GM19372 (cell line): Measurements from ENCODE around the gene KNDC1.
"Not testable (repeated sequence)": the region's sequence is repeated elsewhere in the genome, so short reads cannot be mapped to it uniquely, and the experiment has no call there.

Experiments used
- ATAC-seq: cut with Tn5 transposase; IDR thresholded peaks from one replicate; pipeline ENCODE4 v1.9.1; 2021; ENCODE audit warnings: mild to moderate bottlenecking, low read depth, moderate library complexity; ENCODE audit not compliant: unreplicated experiment

KNDC1 gene

DNA sequence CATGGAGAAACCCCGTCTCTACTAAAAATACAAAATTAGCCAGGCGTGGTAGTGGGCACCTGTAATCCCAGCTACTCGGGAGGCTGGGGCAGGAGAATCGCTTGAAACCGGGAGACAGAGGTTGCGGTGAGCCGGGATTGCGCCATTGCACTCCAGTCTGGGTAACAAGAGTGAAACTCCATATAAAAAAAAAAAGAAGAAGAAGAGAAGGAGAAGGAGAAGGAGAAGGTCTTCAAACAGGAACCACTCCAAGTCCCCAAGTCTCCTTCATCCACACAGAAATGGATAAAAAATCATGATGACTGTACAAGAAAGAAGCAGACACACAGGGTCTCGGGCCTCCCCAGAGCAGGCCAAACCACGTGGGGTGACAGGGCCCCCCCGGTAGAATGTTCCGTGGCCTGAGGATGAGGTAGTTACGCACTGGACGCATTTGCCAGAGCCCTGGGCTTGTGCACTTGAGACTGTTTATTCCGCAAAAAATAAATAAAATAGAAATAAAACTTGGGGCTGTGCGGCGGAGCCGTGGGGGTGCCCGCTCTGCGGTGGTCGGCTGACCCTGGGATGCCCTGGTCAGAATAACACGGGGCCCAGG is 93.4 kb downstream of the KNDC1 start:
- no peak for ATAC-seq

DNA sequence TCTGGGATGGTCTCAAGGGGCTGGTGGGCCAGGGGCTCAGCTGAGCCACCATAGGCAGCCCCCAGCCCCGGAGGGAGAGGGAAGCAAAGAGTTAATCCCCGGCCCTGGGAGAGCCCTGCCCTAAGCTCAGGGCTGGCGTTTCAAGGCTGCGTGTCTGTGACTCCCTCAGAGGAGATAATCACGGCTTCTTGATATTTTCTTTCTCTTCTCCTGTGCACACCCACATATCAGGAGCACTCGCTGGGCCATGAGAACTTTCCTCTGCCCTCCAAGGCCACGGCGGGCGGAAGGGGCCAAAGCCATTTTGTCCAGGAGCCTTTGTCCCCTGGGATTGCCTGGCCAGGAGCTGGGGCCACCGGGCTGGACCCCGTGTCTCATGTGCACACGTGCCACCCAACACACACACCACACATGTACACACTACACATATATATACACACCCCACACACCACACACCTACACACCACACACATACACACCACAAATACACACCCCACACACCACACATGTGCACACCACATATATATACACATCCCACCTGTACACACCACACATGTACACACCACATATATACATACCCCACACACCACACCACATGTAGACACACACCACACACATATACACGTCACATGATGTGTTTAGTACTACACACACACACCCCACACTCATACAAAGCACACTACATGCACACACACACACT is 94.6 kb downstream of the KNDC1 start:
- no peak for ATAC-seq

- no peak for ATAC-seq
Observed at GRCh38 chr10:133255323-133255722, 95.3 kb downstream of the KNDC1 start.

DNA sequence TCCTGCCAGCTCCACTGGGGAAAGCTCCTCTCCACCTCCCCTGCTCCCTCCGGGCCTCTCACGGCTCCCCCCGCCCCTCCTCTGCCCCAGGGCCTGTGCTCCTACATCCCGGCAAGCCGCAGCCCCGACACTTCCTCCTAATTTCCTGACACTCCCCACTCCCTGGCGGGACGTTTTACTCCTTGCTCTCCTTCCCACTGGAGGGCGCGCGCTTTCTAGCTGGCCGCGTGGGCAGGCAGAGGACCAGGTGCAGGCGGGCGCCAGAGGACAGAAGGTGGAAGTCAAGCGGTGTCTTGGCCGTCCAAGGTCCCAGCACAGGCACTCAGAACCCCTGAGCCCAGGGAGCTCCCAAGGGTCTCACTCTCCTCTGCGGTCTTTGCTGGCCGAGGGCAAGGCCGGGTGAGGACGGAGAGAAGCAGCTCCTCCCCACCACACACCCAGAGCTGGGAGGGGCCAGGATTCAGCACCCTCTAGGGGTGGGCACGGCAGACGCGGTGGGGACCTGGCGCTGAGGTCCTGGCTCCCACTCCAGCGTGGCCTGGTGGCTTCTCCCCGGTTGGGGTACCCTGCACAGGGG is 97.6 kb downstream of the KNDC1 start:
- ATAC-seq: no peak

DNA sequence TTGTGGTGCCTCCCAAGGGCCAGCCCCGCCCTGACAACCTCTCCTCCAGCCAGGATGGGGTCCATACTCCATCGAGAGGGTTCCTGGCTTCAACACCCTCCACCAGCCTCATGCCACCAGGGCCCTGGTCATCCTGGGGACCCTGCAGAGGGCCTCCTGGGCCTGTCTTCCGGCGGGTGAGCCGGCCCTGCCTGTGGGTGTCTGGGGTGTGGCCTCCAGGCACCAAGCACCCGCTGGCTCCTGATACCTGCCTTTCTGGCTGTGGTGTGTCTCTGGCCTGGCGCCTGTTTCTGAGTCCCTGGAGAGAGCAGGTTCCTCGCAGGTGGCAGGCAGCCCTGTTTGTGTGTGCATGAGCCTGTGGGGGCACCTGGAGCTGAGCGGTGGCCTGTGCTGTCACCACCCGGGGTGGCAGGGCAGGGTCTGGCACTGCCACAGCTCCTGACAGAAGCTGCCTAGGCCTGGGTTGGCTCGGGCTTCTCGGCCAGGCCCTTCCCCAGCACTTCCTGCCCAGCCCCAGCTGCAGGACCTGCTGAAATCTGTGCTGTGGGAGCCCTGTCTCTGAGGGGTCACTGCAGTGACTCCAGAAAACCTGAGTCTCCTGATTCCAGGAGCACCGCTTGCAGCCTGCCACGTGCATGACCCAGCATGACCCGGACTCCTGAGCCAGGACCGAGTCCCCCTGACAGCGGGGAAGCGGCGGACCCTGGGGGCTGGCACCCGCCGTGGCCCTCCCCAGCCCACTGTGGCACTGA is 98.2 kb downstream of the KNDC1 start:
- ATAC-seq: no peak

GRCh38 chr10:133258818-133259601 is 99.0 kb downstream of the KNDC1 start:
- no peak for ATAC-seq

DNA sequence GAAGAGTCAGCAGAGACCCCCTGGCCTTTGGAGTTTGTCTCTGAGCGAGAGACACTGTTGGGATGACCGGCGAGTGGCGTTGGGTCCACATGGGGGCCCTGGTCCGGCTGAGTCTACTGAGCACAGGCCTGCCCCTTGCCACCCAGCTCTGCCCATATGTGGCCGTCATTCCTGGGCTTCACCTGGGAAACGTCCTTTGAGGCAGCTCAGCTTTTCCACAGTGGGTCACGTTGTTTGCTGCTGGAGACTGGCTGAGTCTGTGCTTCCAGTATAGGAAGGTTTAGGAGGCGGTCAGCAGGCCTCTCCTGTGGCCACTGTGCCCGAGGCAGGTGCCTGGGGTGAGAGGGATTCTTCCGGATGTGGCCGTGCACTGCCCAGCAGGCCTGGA is 99.6 kb downstream of the KNDC1 start:
- ATAC-seq: no peak

DNA sequence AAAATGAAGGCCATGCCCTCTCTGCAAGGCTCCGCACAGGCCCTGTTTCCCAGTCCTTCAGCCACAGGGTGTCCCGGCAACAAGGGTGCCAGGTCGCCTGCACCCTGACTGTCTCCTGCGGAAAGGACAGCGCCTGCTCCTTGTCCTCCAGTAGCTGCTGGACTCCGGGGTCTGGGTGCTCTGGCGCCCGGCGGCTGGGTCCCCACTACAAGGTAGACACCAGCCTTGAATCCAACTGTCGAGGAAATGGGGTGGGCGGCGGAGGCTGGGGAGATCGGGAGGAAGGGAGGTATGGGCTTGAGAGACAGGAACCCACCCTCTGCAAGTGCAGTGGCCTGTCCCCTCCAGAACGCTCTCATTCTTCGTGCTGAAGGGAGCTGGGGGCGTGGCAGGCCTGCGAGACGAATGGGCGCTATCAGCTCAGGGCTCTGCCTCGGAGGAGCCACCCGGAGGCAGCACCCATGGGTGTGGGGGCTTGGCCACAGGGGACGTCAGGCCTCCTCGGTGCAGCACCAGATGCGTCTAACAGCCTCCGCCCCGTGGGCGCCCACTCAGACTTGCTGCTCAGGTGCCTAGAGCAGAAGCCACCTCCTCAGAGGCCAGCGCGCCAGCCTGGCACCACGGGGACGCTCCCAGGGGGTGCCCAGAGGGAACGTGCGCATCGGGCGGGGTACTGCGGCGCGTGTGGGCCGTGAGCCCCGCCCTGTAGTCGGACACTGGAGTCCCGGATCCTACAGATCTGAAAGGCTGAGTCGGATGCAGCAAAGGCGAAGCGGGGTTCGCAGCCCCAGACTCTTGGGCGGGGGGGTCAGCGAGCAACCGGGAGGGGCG is 101.1 kb downstream of the KNDC1 start:
- peak; percentile 51 for ATAC-seq

- peak; percentile 54 for ATAC-seq
Observed at GRCh38 chr10:133261726-133262325, 101.8 kb downstream of the KNDC1 start.

DNA sequence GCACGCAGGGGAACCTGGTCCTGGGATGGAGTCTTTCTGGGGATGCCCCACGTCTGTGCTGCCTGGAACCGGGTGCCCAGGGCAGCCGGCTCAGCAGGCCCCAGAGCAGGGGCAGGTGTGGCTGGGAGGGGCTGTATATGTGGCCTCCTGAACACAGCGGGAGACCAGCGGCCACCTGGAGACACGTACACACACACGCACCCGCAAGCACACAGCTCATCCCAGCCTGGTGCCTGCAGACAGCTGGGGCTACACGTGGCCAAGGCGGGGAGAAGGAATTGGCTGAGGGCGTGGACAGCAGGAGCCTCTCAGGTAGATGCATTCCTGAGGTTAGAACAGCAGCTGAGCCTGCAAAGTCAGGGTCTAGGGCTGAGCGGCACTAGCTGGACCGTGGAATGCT is 102.7 kb downstream of the KNDC1 start:
- ATAC-seq: no peak

- no peak for ATAC-seq
Observed at GRCh38 chr10:133263674-133264073, 103.7 kb downstream of the KNDC1 start.

DNA sequence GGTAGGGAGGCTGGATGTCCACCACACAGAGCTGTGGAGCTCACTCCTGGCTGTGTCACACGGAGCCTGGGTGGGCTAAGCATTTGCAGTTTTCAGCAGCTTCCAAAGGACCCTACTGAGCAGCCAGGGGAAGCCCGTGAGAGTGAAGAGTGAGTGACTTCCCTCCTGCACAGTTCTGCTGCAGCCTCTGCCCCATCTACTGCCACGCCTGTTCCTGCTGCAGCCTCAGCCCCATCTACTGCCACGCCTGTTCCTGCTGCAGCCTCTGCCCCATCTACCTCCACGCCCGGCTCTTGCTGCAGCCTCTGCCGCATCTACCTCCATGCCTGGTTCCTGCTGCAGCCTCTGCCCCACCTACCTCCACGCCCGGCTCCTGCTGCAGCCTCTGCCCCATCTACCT is 104.4 kb downstream of the KNDC1 start:
- ATAC-seq: no peak

DNA sequence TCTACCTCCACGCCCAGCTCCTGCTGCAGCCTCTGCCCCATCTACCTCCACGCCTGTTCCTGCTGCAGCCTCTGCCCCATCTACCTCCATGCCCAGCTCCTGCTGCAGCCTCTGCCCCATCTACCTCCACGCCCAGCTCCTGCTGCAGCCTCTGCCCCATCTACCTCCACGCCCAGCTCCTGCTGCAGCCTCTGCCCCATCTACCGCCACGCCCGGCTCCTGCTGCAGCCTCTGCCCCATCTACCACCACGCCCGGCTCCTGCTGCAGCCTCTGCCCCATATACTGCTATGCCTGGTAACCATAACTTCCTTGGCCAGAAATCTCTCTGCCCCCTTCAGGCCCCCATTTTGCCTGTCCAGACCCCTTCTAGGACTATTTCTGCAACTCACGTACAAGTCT is 105.0 kb downstream of the KNDC1 start:
- not testable (repeated sequence) for ATAC-seq

- ATAC-seq: no peak
Observed at GRCh38 chr10:133266056-133266795, 106.2 kb downstream of the KNDC1 start.

GRCh38 chr10:133267293-133267692 is 107.3 kb downstream of the KNDC1 start:
- ATAC-seq: no peak

- ATAC-seq: no peak
Observed at GRCh38 chr10:133267829-133268228, 107.8 kb downstream of the KNDC1 start.

DNA sequence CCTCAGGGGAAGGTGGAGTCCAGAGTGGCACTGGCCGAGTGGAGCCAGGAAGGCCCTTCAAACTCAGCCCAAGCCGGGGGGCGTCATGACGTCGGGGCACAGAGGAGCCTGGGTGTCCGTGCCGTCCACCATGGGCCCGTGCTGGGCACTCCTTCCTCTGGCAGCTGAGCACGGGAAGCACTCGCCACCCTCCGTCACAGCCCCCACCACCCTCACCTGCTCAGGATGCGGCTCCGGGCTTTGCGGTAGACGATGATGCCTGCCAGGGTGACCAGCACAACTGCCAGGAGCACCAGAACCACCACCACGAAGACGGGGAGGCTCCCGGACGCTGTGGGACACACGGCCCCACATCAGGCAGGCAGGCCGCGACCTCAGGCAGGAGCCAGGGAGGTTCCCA is 108.5 kb downstream of the KNDC1 start:
- no peak for ATAC-seq

DNA sequence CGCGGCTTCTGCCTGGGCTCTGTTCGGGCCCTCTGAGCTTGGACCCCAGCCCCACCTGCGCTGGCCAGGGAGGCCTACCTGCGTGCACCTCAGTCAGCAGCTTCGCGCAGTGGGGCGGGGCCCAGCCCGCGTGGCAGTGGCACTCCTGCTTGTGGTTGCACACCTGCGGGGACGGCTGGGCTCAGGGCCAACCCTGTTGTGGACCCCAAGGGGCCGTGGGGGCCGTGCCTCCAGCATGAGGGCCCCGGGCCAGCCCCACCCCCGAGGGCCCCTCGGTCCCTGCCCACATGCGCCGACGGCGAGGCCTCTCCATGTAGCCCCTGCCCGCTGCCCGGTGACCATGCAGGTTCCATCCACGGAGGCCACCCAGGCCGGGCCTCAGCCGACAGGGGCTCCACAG is 109.3 kb downstream of the KNDC1 start:
- ATAC-seq: no peak

GRCh38 chr10:133270204-133270603 is 110.2 kb downstream of the KNDC1 start:
- no peak for ATAC-seq
